GM12878 (cell line): ENCODE measurements around the gene BTBD19.

Experiments
- BCLAF1 ChIP-seq: fragments of 450-650 bp; IDR thresholded peaks from 2 replicates; pipeline ENCODE4 v1.6.1; 2017; ENCODE audit warnings: antibody characterized with exemption, mild to moderate bottlenecking, moderate library complexity
- CTCF ChIP-seq, 3 experiments: IDR thresholded peaks in 2 of 3; conservative IDR thresholded peaks in 1 of 3; 2 replicates each; pipeline ENCODE4 v1.5.1; 2011; ENCODE audit warnings: low read depth in 3 of 3, low read length in 3 of 3, mild to moderate bottlenecking in 3 of 3, control low read depth in 2 of 3, moderate library complexity in 2 of 3, inconsistent platforms in 1 of 3, mixed read lengths in 1 of 3; ENCODE audit not compliant: control insufficient read depth in 2 of 3, insufficient read depth in 1 of 3; ENCODE audit errors: extremely low read depth in 1 of 3
- EP300 ChIP-seq, 2 experiments: fragments of 150-350 bp in 1 of 2; IDR thresholded peaks; 2 replicates each; pipeline ENCODE4 v1.6.1; 2011 to 2012; ENCODE audit warnings: low read depth in 2 of 2, low read length in 2 of 2, borderline replicate concordance in 1 of 2, improper control_type of control experiment in 1 of 2, inconsistent platforms in 1 of 2; ENCODE audit not compliant: control insufficient read depth in 1 of 2
- JUND ChIP-seq: IDR thresholded peaks from 2 replicates; pipeline ENCODE4 v1.6.1; 2012; ENCODE audit warnings: low read depth, mild to moderate bottlenecking, low read length, improper control_type of control experiment, moderate library complexity
- USF2 ChIP-seq: IDR thresholded peaks from 2 replicates; pipeline ENCODE4 v1.6.1; 2011; ENCODE audit warnings: low read depth, low read length, improper control_type of control experiment, borderline replicate concordance

GRCh38 chr1:44819608-44820327, 11.4 kb downstream of the BTBD19 start:
- TF ChIP-seq USF2: no peak
- TF ChIP-seq CTCF (IDR thresholded peaks at IDR 0.05 in 2 of 3, conservative IDR thresholded peaks at IDR 0.05 in 1 of 3; ENCODE audit: control insufficient read depth in 2 of 3, extremely low read depth in 1 of 3, insufficient read depth in 1 of 3, low read depth in 3 of 3, low read length in 3 of 3): peak in 2 of 3 experiments; percentile 15 to 29; a peak in 2 of 6 replicates
- peak; percentile 76 for TF ChIP-seq BCLAF1
- peak in 1 of 2 experiments; percentile 1; a peak in 1 of 4 replicates for TF ChIP-seq EP300 (IDR thresholded peaks at IDR 0.05; ENCODE audit: borderline replicate concordance in 1 of 2, control insufficient read depth in 1 of 2, low read depth in 2 of 2, low read length in 2 of 2)
- no peak for TF ChIP-seq JUND
